K562 (cell line): ENCODE data around the gene SMAP2. TPM values are rescaled to one million over a fixed set of nuclear protein-coding genes. Genes with fewer than 3 reads are reported as not detected.

Source experiments
- CTBP1 ChIP-seq: fragments of 450-650 bp; IDR thresholded peaks from 2 replicates; pipeline ENCODE4 v1.6.1; 2016; ENCODE audit warnings: borderline replicate concordance
- FOXJ2 ChIP-seq: fragments of 200-800 bp; sonication (Bioruptor generic); IDR thresholded peaks from 2 replicates; pipeline ENCODE4 v1.6.1; 2016; ENCODE audit warnings: missing genetic modification characterization, missing compliant biosample characterization
- GATA2 ChIP-seq: sonication (generic); formaldehyde crosslinking; IDR thresholded peaks from 2 replicates; pipeline ENCODE4 v1.4.0; 2020; ENCODE audit warnings: mild to moderate bottlenecking, missing genetic modification reagents
- HIVEP1 ChIP-seq: fragments of 250-450 bp; sonication (Bioruptor Pico); IDR thresholded peaks from 2 replicates; pipeline ENCODE4 v1.4.0; 2020; ENCODE audit warnings: mild to moderate bottlenecking
- HNRNPK ChIP-seq: fragments of 200-400 bp; formaldehyde crosslinking; IDR thresholded peaks from one replicate; pipeline ENCODE4 v1.6.1; 2018; ENCODE audit warnings: mild to moderate bottlenecking, low read depth, low read length; ENCODE audit not compliant: poor library complexity, severe bottlenecking
- HOXB6 ChIP-seq: fragments of 250-450 bp; sonication (Bioruptor Pico); IDR thresholded peaks from 2 replicates; pipeline ENCODE4 v1.5.1; 2022; ENCODE audit warnings: mild to moderate bottlenecking, borderline replicate concordance
- HSF4 ChIP-seq: fragments of 250-450 bp; sonication (Bioruptor Pico); IDR thresholded peaks from 2 replicates; pipeline ENCODE4 v2.1.2; 2022; ENCODE audit warnings: mild to moderate bottlenecking, moderate library complexity, borderline replicate concordance
- JUN ChIP-seq, 2 experiments: sonication (generic) in 1 of 2; formaldehyde crosslinking in 1 of 2; IDR thresholded peaks; 2 replicates each; pipeline versions ENCODE4 v1.6.1 to v1.8.0; 2012 to 2022; ENCODE audit warnings: borderline replicate concordance in 2 of 2, mild to moderate bottlenecking in 2 of 2, improper control_type of control experiment in 1 of 2, low read depth in 1 of 2, low read length in 1 of 2, missing genetic modification reagents in 1 of 2
- KAT7 ChIP-seq: sonication (generic); formaldehyde crosslinking; IDR thresholded peaks from 2 replicates; pipeline ENCODE4 v1.8.0; 2022; ENCODE audit warnings: missing genetic modification reagents, mild to moderate bottlenecking, borderline replicate concordance
- KDM4B ChIP-seq, 2 experiments: fragments of 450-650 bp in 1 of 2; sonication (generic) in 1 of 2; IDR thresholded peaks; 2 replicates each; pipeline ENCODE4 v1.6.1; 2016 to 2017; ENCODE audit warnings: borderline replicate concordance in 2 of 2, antibody characterized with exemption in 1 of 2, low read depth in 1 of 2, mild to moderate bottlenecking in 1 of 2
- LEF1 ChIP-seq: fragments of 450-650 bp; IDR thresholded peaks from 2 replicates; pipeline ENCODE4 v1.6.1; 2016; ENCODE audit warnings: mild to moderate bottlenecking
- MCM7 ChIP-seq, 2 experiments: fragments of 450-650 bp; IDR thresholded peaks; 2 replicates each; pipeline ENCODE4 v1.6.1; 2016 to 2018
- MECOM ChIP-seq: fragments of 250-450 bp; sonication (Bioruptor Pico); IDR thresholded peaks from 2 replicates; pipeline ENCODE4 v1.8.0; 2022; ENCODE audit warnings: inconsistent platforms
- PYGO2 ChIP-seq: fragments of 450-650 bp; IDR thresholded peaks from 2 replicates; pipeline ENCODE4 v1.6.1; 2016; ENCODE audit warnings: mild to moderate bottlenecking, missing genetic modification characterization, moderate library complexity, missing compliant biosample characterization
- RAD51 ChIP-seq: fragments of 450-650 bp; IDR thresholded peaks from 2 replicates; pipeline ENCODE4 v1.7.1; 2016; ENCODE audit warnings: low read depth, mild to moderate bottlenecking, borderline replicate concordance
- RB1 ChIP-seq: fragments of 450-650 bp; IDR thresholded peaks from 2 replicates; pipeline ENCODE4 v1.6.1; 2017; ENCODE audit warnings: low read depth, mild to moderate bottlenecking
- RBM17 ChIP-seq: fragments of 200-400 bp; formaldehyde crosslinking; IDR thresholded peaks from 2 replicates; pipeline ENCODE4 v1.6.1; 2017; ENCODE audit warnings: low read depth, mild to moderate bottlenecking, low read length, borderline replicate concordance
- SREBF1 ChIP-seq: fragments of 150-350 bp; IDR thresholded peaks from 2 replicates; pipeline ENCODE4 v1.6.1; 2014; ENCODE audit warnings: antibody characterized with exemption, low read depth, low read length, borderline replicate concordance
- TCF7L2 ChIP-seq: fragments of 150-350 bp; IDR thresholded peaks from 2 replicates; pipeline ENCODE4 v1.6.1; 2016; ENCODE audit warnings: low read depth, mild to moderate bottlenecking, low read length, moderate library complexity
- THAP7 ChIP-seq: fragments of 250-450 bp; sonication (Bioruptor Pico); IDR thresholded peaks from 2 replicates; pipeline ENCODE4 v1.5.0; 2021
- ZNF184 ChIP-seq: sonication (generic); formaldehyde crosslinking; IDR thresholded peaks from 2 replicates; pipeline ENCODE4 v1.5.0; 2020; ENCODE audit warnings: missing genetic modification reagents
- ZNF507 ChIP-seq: conservative IDR thresholded peaks from 2 replicates; pipeline ENCODE4 v1.6.1; 2017; ENCODE audit warnings: missing genetic modification characterization, missing compliant biosample characterization
- ZSCAN29 ChIP-seq: fragments of 450-650 bp; IDR thresholded peaks from 2 replicates; pipeline ENCODE4 v1.6.1; 2017
- polyA plus RNA-seq, 8 experiments: library from polyadenylated mRNA; depleted of rRNA in 4 of 8; stranded (reverse) in 5 of 8; unstranded in 3 of 8; fragments of >200 nt; fragmentation: Nextera tagmentation in 2 of 8; fragmentation: Illumina TruSeq in 1 of 8; extraction: Ambion mirVana in 2 of 8; extraction: Trizol in 1 of 8; gene quantifications; 2 replicates each; pipeline versions ENCODE4 v1.2.1 to v1.2.3, GENCODE V29; 2011 to 2014; ENCODE audit warnings: inconsistent platforms in 1 of 8, missing spikeins in 1 of 8
- total RNA-seq, 7 experiments: library from RNA; depleted of rRNA in 6 of 7; stranded (reverse); fragments of >200 nt in 6 of 7; fragmentation: Illumina TruSeq in 2 of 7; extraction: Trizol in 2 of 7; gene quantifications; 2 replicates each; pipeline versions ENCODE4 v1.2.1 to v1.2.3, GENCODE V29; 2011 to 2021; ENCODE audit warnings: low replicate concordance in 1 of 7
- TF ChIP-seq, protein P1 (sequence below): fragments of 450-650 bp; formaldehyde crosslinking; IDR thresholded peaks from 2 replicates; pipeline ENCODE4 v1.4.0; 2020; ENCODE audit warnings: mild to moderate bottlenecking, moderate library complexity
- TF ChIP-seq, protein P2 (sequence below): fragments of 250-450 bp; sonication (Bioruptor Pico); IDR thresholded peaks from 2 replicates; pipeline ENCODE4 v1.8.0; 2022; ENCODE audit warnings: moderate library complexity, mild to moderate bottlenecking, inconsistent platforms
- TF ChIP-seq, protein P3 (sequence below): sonication (generic); formaldehyde crosslinking; IDR thresholded peaks from 2 replicates; pipeline ENCODE4 v1.8.0; 2022; ENCODE audit warnings: mild to moderate bottlenecking, low read depth, missing genetic modification reagents

SMAP2 gene
- total and polyA plus RNA-seq, 9 of the 15 experiments (the other 6 are each of a cell fraction or from before 2014, with no cell fraction given): 38.7 to 212 (median 94.1) TPM

DNA sequence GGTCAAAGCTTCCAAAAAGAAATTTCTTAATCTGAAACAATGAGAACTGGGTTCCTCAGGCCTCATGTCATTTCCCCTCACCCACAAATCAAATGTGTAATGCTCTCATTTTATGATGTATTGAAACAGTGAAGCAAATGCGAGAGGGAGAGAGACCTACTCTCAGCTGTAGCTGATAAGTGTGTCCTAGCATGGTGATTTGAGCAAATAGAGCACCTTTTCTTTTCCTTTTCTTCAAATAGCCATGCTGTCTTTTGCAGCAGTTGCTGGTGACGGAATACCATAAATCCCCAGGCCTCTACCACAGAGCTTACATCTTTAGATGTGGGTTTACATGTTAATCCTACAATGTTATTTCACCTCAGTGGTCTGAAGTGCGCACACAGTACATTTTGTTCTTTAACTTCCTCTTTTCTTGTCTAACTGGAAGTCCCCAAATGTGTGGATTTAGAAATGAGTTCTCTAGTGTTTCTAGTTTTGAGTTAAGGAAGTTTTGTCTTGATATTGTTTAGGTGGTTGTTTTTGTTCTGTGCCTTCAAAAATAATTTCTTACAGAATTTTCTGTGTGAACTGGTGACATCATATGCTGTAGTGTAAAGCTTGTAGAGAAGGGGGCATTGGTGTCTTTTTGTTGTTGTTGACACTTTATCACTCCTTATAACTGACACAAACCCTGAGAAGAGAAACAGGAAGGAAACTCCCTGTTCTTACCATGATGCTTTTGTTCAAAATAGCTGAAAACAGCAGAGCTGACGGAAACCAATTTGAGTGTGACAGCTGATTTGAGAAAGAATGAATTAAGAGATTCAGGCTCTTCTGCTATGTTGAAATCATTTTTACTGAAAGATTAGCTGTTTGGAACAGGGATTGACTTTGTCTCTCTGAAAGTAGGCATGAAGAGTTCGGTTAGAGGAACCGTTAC, 12.2 kb downstream of the SMAP2 start (continued):
- TF ChIP-seq, protein P1, sequence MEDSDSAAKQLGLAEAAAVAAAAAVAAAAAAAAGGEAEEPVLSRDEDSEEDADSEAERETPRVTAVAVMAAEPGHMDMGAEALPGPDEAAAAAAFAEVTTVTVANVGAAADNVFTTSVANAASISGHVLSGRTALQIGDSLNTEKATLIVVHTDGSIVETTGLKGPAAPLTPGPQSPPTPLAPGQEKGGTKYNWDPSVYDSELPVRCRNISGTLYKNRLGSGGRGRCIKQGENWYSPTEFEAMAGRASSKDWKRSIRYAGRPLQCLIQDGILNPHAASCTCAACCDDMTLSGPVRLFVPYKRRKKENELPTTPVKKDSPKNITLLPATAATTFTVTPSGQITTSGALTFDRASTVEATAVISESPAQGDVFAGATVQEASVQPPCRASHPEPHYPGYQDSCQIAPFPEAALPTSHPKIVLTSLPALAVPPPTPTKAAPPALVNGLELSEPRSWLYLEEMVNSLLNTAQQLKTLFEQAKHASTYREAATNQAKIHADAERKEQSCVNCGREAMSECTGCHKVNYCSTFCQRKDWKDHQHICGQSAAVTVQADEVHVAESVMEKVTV (CRISPR knock-in tag): no peak
- no peak for TF ChIP-seq MECOM
- no peak for TF ChIP-seq FOXJ2
- no peak for TF ChIP-seq SREBF1
- no peak for TF ChIP-seq KDM4B (IDR thresholded peaks at IDR 0.05; ENCODE audit: borderline replicate concordance in 2 of 2, low read depth in 1 of 2)
- no peak for TF ChIP-seq THAP7
- no peak for TF ChIP-seq TCF7L2
- TF ChIP-seq, protein P2, sequence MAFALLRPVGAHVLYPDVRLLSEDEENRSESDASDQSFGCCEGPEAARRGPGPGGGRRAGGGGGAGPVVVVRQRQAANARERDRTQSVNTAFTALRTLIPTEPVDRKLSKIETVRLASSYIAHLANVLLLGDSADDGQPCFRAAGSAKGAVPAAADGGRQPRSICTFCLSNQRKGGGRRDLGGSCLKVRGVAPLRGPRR (CRISPR knock-in tag): no peak
- no peak for TF ChIP-seq RB1
- no peak for TF ChIP-seq HOXB6
- TF ChIP-seq ZNF507 (tag): no peak
- TF ChIP-seq RAD51: no peak
- no peak for TF ChIP-seq KAT7
- TF ChIP-seq GATA2 (CRISPR knock-in tag): no peak
- TF ChIP-seq HSF4 (CRISPR knock-in tag): no peak
- TF ChIP-seq, protein P3, sequence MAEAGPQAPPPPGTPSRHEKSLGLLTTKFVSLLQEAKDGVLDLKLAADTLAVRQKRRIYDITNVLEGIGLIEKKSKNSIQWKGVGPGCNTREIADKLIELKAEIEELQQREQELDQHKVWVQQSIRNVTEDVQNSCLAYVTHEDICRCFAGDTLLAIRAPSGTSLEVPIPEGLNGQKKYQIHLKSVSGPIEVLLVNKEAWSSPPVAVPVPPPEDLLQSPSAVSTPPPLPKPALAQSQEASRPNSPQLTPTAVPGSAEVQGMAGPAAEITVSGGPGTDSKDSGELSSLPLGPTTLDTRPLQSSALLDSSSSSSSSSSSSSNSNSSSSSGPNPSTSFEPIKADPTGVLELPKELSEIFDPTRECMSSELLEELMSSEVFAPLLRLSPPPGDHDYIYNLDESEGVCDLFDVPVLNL (CRISPR knock-in tag): no peak
- no peak for TF ChIP-seq HIVEP1 (CRISPR knock-in tag)
- no peak for TF ChIP-seq CTBP1
- no peak for TF ChIP-seq HNRNPK
- no peak for TF ChIP-seq PYGO2
- TF ChIP-seq RBM17: no peak
- TF ChIP-seq ZSCAN29: no peak
- TF ChIP-seq MCM7 (IDR thresholded peaks at IDR 0.05): no peak
- peak; percentile 68 for TF ChIP-seq LEF1
- no peak for TF ChIP-seq ZNF184 (CRISPR knock-in tag)
- no peak for TF ChIP-seq JUN (IDR thresholded peaks at IDR 0.05; ENCODE audit: borderline replicate concordance, low read depth, low read length)
- TF ChIP-seq JUN (CRISPR knock-in tag; IDR thresholded peaks at IDR 0.05; ENCODE audit: borderline replicate concordance): no peak
